Gastrocnemius medialis (tissue), 4 donors: ENCODE data around the gene PRSS33. TPM values are rescaled to one million over a fixed set of nuclear protein-coding genes. Genes with fewer than 3 reads are reported as not detected.

Experiments used
- ATAC-seq, 2 donors: fragments of 150-250 bp; one replicate each; pipeline ENCODE4 v1.9.1; 2016
- DNase-seq, 2 donors: peaks; one replicate each; pipeline ENCODE4 v3.0.0-alpha.2; 2019
- H3K27ac ChIP-seq, 4 donors: fragments of 200-600 bp; sonication (generic); 1 replicate in 1 of 4; 2 replicates in 3 of 4; pipeline ENCODE4 v1.5.1; 2016 to 2018; ENCODE audit warnings: mild to moderate bottlenecking in 2 of 4, moderate library complexity in 1 of 4
- H3K27me3 ChIP-seq, 3 donors: fragments of 200-600 bp; sonication (generic) in 2 of 3; 1 replicate in 1 of 3; 2 replicates in 2 of 3; pipeline versions ENCODE4 v1.5.1 to v1.6.0; 2016 to 2019; ENCODE audit warnings: mild to moderate bottlenecking in 1 of 3, moderate library complexity in 1 of 3
- H3K36me3 ChIP-seq, 2 donors: fragments of 200-600 bp; sonication (generic) in 1 of 2; one replicate each; pipeline ENCODE4 v1.5.1; 2017 to 2018
- H3K4me1 ChIP-seq, 2 donors: fragments of 200-600 bp; sonication (generic) in 1 of 2; one replicate each; pipeline ENCODE4 v1.5.1; 2016 to 2017; ENCODE audit warnings: mild to moderate bottlenecking in 2 of 2
- H3K4me3 ChIP-seq, 4 donors: fragments of 200-600 bp; sonication (generic) in 3 of 4; 1 replicate in 1 of 4; 2 replicates in 3 of 4; pipeline ENCODE4 v1.5.1; 2016 to 2019; ENCODE audit warnings: mild to moderate bottlenecking in 2 of 4
- H3K9me3 ChIP-seq, 3 donors: fragments of 200-600 bp; sonication (generic) in 2 of 3; 1 replicate in 1 of 3; 2 replicates in 2 of 3; pipeline ENCODE4 v1.5.1; 2016 to 2019
- POLR2A ChIP-seq, 2 donors: fragments of 450-650 bp; IDR thresholded peaks; one replicate each; pipeline ENCODE4 v1.6.1; 2017; ENCODE audit warnings: antibody characterized with exemption in 2 of 2, mild to moderate bottlenecking in 2 of 2, moderate library complexity in 2 of 2
- in situ Hi-C, 4 donors: fragments of 200-750 bp; cut with MboI; loops; one replicate each; pipeline versions ENCODE4 v1.15.0 to v1.8.0; 2017; ENCODE audit warnings: low sequenced_read_pairs in 4 of 4
- intact Hi-C: fragments of 100-400 bp; cut with DNase I; formaldehyde crosslinking; loops from one replicate; pipeline ENCODE4 v1.15.1; 2023; ENCODE audit warnings: low total_unique reads
- total RNA-seq, 4 donors: library from RNA; depleted of rRNA; stranded (reverse); fragments of >200 nt; gene quantifications; one replicate each; pipeline versions ENCODE4 v1.1.0 to v1.2.3, GENCODE V29; 2016
- TF ChIP-seq, protein P1 (sequence below), 5 experiments: fragments of 450-650 bp in 3 of 5; fragments of 200-600 bp in 2 of 5; sonication (generic) in 2 of 5; IDR thresholded peaks in 4 of 5; conservative IDR thresholded peaks in 1 of 5; 1 replicate in 4 of 5; 2 replicates in 1 of 5; pipeline ENCODE4 v1.5.1; 2016 to 2019; ENCODE audit warnings: antibody characterized with exemption in 5 of 5, mild to moderate bottlenecking in 3 of 5, moderate library complexity in 3 of 5

PRSS33 gene
- total RNA-seq, 4 donors from 2014 or later, result not detected

- no peaks in the 10 kb centered on the region for H3K9me3 ChIP-seq
- no peak overlapping the region for H3K27ac ChIP-seq
- DNase-seq (no peak), ATAC-seq (no peak)
- peaks cover 0 to 2% of the 10 kb centered on the region in 2 donors for H3K4me1 ChIP-seq
- H3K4me3 ChIP-seq, result no peak overlapping the region
- H3K36me3 ChIP-seq, result peaks cover 0 to under 1% of the 10 kb centered on the region in 2 donors
- no peaks in the 10 kb centered on the region for H3K27me3 ChIP-seq
- in situ Hi-C loops, result no loop called here
- intact Hi-C loops, result no loop called here
- TF ChIP-seq, protein P1, sequence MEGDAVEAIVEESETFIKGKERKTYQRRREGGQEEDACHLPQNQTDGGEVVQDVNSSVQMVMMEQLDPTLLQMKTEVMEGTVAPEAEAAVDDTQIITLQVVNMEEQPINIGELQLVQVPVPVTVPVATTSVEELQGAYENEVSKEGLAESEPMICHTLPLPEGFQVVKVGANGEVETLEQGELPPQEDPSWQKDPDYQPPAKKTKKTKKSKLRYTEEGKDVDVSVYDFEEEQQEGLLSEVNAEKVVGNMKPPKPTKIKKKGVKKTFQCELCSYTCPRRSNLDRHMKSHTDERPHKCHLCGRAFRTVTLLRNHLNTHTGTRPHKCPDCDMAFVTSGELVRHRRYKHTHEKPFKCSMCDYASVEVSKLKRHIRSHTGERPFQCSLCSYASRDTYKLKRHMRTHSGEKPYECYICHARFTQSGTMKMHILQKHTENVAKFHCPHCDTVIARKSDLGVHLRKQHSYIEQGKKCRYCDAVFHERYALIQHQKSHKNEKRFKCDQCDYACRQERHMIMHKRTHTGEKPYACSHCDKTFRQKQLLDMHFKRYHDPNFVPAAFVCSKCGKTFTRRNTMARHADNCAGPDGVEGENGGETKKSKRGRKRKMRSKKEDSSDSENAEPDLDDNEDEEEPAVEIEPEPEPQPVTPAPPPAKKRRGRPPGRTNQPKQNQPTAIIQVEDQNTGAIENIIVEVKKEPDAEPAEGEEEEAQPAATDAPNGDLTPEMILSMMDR (IDR thresholded peaks at IDR 0.05 in 4 of 5, conservative IDR thresholded peaks at IDR 0.05 in 1 of 5), result no peak
- TF ChIP-seq POLR2A (IDR thresholded peaks at IDR 0.05), result no peak
Measured at GRCh38 chr16:2745961-2746360, 41.4 kb downstream of the PRSS33 start.

- H3K4me1 ChIP-seq, result no peaks in the 10 kb centered on the region
- no peak for ATAC-seq
- H3K4me3 ChIP-seq, result no peak overlapping the region
- H3K36me3 ChIP-seq, result no peaks in the 10 kb centered on the region
- DNase-seq, result no peak
- in situ Hi-C loops (no loop called here), intact Hi-C loops (no loop called here)
- H3K27ac ChIP-seq, result no peak overlapping the region
- no peaks in the 10 kb centered on the region for H3K27me3 ChIP-seq
- no peaks in the 10 kb centered on the region for H3K9me3 ChIP-seq
- TF ChIP-seq, protein P1 (IDR thresholded peaks at IDR 0.05 in 4 of 5, conservative IDR thresholded peaks at IDR 0.05 in 1 of 5), result no peak
- TF ChIP-seq POLR2A (IDR thresholded peaks at IDR 0.05), result no peak
Measured at GRCh38 chr16:2745116-2745890, 42.1 kb downstream of the PRSS33 start.

DNA sequence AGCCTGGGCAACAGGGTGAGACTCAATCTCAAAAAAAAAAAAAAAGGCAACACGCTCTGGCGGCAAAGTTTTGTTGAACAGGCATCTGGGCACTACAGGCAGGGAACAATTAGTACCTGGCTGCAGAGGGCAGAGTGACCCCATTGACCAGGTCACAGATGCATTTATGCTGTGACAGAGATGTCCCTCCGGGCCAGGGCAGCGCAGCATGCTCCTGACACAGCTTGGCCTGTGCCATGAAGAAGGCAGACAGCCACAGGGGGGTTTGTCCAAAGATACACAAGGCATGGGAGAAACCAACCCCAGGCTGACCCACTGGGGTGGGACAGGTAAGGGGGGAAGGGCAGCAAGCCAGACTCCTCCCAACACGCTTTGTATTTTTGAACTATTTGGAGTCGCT lies 42.6 kb downstream of the PRSS33 start:
- H3K9me3 ChIP-seq, result no peaks in the 10 kb centered on the region
- no peaks in the 10 kb centered on the region for H3K4me1 ChIP-seq
- H3K36me3 ChIP-seq, result no peaks in the 10 kb centered on the region
- H3K27ac ChIP-seq, result no peak overlapping the region
- DNase-seq (no peak), ATAC-seq (no peak)
- intact Hi-C loops (no loop called here), in situ Hi-C loops (no loop called here)
- H3K4me3 ChIP-seq, result no peak overlapping the region
- no peaks in the 10 kb centered on the region for H3K27me3 ChIP-seq
- TF ChIP-seq, protein P1 (IDR thresholded peaks at IDR 0.05 in 4 of 5, conservative IDR thresholded peaks at IDR 0.05 in 1 of 5), result no peak
- TF ChIP-seq POLR2A (IDR thresholded peaks at IDR 0.05), result no peak

GRCh38 chr16:2743007-2743810 lies 44.2 kb downstream of the PRSS33 start:
- no peak overlapping the region for H3K4me3 ChIP-seq
- ATAC-seq, result no peak
- intact Hi-C loops, result no loop called here
- H3K4me1 ChIP-seq, result no peaks in the 10 kb centered on the region
- no peak overlapping the region for H3K27ac ChIP-seq
- no peak for TF ChIP-seq POLR2A (IDR thresholded peaks at IDR 0.05)
- TF ChIP-seq, protein P1 (IDR thresholded peaks at IDR 0.05 in 4 of 5, conservative IDR thresholded peaks at IDR 0.05 in 1 of 5), result no peak
- H3K36me3 ChIP-seq, result no peaks in the 10 kb centered on the region
- DNase-seq, result no peak
- in situ Hi-C loops, result no loop called here
- no peaks in the 10 kb centered on the region for H3K9me3 ChIP-seq
- H3K27me3 ChIP-seq, result no peaks in the 10 kb centered on the region
